ENCODE data around the gene ZNF124.

DNA sequence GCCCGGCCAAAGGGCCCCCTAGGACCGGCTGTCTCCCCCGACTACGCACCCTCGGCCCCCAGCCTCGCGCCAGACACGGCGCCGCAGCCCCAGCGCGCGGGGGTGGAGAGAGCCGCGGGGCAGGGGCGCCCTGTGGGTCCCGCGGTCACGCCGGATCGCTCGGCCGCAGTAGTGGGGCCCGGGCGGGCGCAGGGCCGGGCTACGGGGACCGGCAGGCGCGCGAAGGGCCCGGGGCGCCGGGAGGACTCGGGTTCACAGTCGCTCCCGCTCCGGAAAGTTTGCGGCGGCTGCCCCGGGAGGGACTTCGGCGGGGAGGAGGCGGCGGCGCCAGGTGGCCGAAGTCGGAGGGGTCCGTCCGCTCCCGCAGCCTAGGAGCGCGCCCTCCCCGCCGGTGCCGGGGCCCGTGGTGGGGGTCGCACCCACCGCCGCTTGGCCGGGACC, 60.5 kb downstream of the ZNF124 start:
- TF ChIP-seq CTCF (IDR thresholded peaks at IDR 0.05; ENCODE audit: insufficient read depth, low read length, poor library complexity, severe bottlenecking), result no peak
- no peak for TF ChIP-seq EZH2phosphoT487 (conservative IDR thresholded peaks at IDR 0.05; ENCODE audit: low read length)
